Stimulated activated memory B cell treated with anti-CD40 and anti-IgM and Interleukin-4, amounts not matched to agents 10 μg/mL and 1 μg/mL and 100 μg/mL, for 72 hours (primary cell): Measurements from ENCODE around the gene FAM78B.

Source experiments
- ATAC-seq: fragments of 150-1000 bp; cut with Tn5 transposase; 2 replicates; pipeline ENCODE4 v1.10.0; 2021
- H3K27ac Mint-ChIP-seq: one replicate; pipeline ENCODE4 v1.8.0; 2022; ENCODE audit warnings: mild to moderate bottlenecking, mixed read lengths
- H3K27me3 Mint-ChIP-seq: one replicate; pipeline ENCODE4 v1.8.0; 2022; ENCODE audit warnings: mixed read lengths
- H3K36me3 Mint-ChIP-seq: one replicate; pipeline ENCODE4 v1.8.0; 2022; ENCODE audit warnings: mixed read lengths
- H3K4me1 Mint-ChIP-seq: one replicate; pipeline ENCODE4 v1.8.0; 2022; ENCODE audit warnings: mixed read lengths
- H3K4me3 Mint-ChIP-seq: one replicate; pipeline ENCODE4 v1.8.0; 2022; ENCODE audit warnings: mild to moderate bottlenecking, moderate library complexity, mixed read lengths
- H3K9me3 Mint-ChIP-seq: one replicate; pipeline ENCODE4 v1.8.0; 2022; ENCODE audit warnings: mixed read lengths

The FAM78B gene

GRCh38 chr1:166166698-166167571 lies at the start of gene FAM78B:
TSS of gene FAM78B (minus strand) at chr1:166167001. CDS start at chr1:166166248, 753 bp downstream.
- peak; percentile 90 for ATAC-seq
- Mint-ChIP-seq H3K27me3 (peaks cover 28% of the 10 kb centered on the region), H3K4me3 (peak within 1 kb of the TSS; percentile 84), H3K36me3 (no peaks in the 10 kb centered on the region), H3K4me1 (peaks cover 30% of the 10 kb centered on the region), H3K27ac (peak within 1 kb of the TSS; percentile 48), H3K9me3 (no peaks in the 10 kb centered on the region)

GRCh38 chr1:166202546-166202945 lies 35.7 kb upstream of the FAM78B start:
- Mint-ChIP-seq H3K36me3 (no peaks in the 10 kb centered on the region), H3K4me3 (no peak overlapping the region), H3K27ac (no peak overlapping the region), H3K27me3 (peaks cover 22% of the 10 kb centered on the region), H3K4me1 (no peaks in the 10 kb centered on the region), H3K9me3 (no peaks in the 10 kb centered on the region)
- ATAC-seq, result no peak

GRCh38 chr1:166200743-166201142 lies 33.9 kb upstream of the FAM78B start:
- H3K36me3 Mint-ChIP-seq, result no peaks in the 10 kb centered on the region
- H3K9me3 Mint-ChIP-seq, result no peaks in the 10 kb centered on the region
- ATAC-seq, result no peak
- peaks cover 10% of the 10 kb centered on the region for H3K27me3 Mint-ChIP-seq
- no peaks in the 10 kb centered on the region for H3K4me1 Mint-ChIP-seq
- no peak overlapping the region for H3K4me3 Mint-ChIP-seq
- H3K27ac Mint-ChIP-seq, result no peak overlapping the region

GRCh38 chr1:166197597-166197996 lies 30.8 kb upstream of the FAM78B start:
- Mint-ChIP-seq H3K27me3 (peaks cover 10% of the 10 kb centered on the region), H3K4me1 (no peaks in the 10 kb centered on the region), H3K9me3 (no peaks in the 10 kb centered on the region), H3K36me3 (no peaks in the 10 kb centered on the region), H3K4me3 (no peak overlapping the region), H3K27ac (no peak overlapping the region)
- ATAC-seq, result no peak

- H3K27ac Mint-ChIP-seq, result no peak overlapping the region
- H3K4me1 Mint-ChIP-seq, result no peaks in the 10 kb centered on the region
- ATAC-seq, result no peak
- no peaks in the 10 kb centered on the region for H3K36me3 Mint-ChIP-seq
- H3K27me3 Mint-ChIP-seq, result peaks cover 14% of the 10 kb centered on the region
- H3K4me3 Mint-ChIP-seq, result no peak overlapping the region
- no peaks in the 10 kb centered on the region for H3K9me3 Mint-ChIP-seq
Measured at GRCh38 chr1:166197141-166197540, 30.3 kb upstream of the FAM78B start.

GRCh38 chr1:166193057-166193698 lies 26.4 kb upstream of the FAM78B start:
- no peak for ATAC-seq
- Mint-ChIP-seq H3K27me3 (peaks cover 14% of the 10 kb centered on the region), H3K27ac (no peak overlapping the region), H3K4me1 (no peaks in the 10 kb centered on the region), H3K36me3 (no peaks in the 10 kb centered on the region), H3K4me3 (no peak overlapping the region), H3K9me3 (no peaks in the 10 kb centered on the region)

GRCh38 chr1:166190400-166190799 lies 23.6 kb upstream of the FAM78B start:
- H3K4me1 Mint-ChIP-seq, result no peaks in the 10 kb centered on the region
- no peaks in the 10 kb centered on the region for H3K9me3 Mint-ChIP-seq
- ATAC-seq, result no peak
- no peak overlapping the region for H3K27ac Mint-ChIP-seq
- no peak overlapping the region for H3K4me3 Mint-ChIP-seq
- H3K36me3 Mint-ChIP-seq, result no peaks in the 10 kb centered on the region
- H3K27me3 Mint-ChIP-seq, result peaks cover 21% of the 10 kb centered on the region

GRCh38 chr1:166189126-166189525 lies 22.3 kb upstream of the FAM78B start:
- Mint-ChIP-seq H3K36me3 (no peaks in the 10 kb centered on the region), H3K4me1 (no peaks in the 10 kb centered on the region), H3K4me3 (no peak overlapping the region), H3K27ac (no peak overlapping the region), H3K9me3 (no peaks in the 10 kb centered on the region), H3K27me3 (peaks cover 22% of the 10 kb centered on the region)
- ATAC-seq, result no peak

GRCh38 chr1:166185526-166185925 lies 18.7 kb upstream of the FAM78B start:
- Mint-ChIP-seq H3K27me3 (peaks cover 20% of the 10 kb centered on the region), H3K4me1 (no peaks in the 10 kb centered on the region), H3K4me3 (no peak overlapping the region), H3K27ac (no peak overlapping the region), H3K9me3 (no peaks in the 10 kb centered on the region), H3K36me3 (no peaks in the 10 kb centered on the region)
- no peak for ATAC-seq

GRCh38 chr1:166184897-166185296 lies 18.1 kb upstream of the FAM78B start:
- Mint-ChIP-seq H3K4me3 (no peak overlapping the region), H3K27ac (no peak overlapping the region), H3K27me3 (peaks cover 20% of the 10 kb centered on the region), H3K4me1 (no peaks in the 10 kb centered on the region), H3K9me3 (no peaks in the 10 kb centered on the region), H3K36me3 (no peaks in the 10 kb centered on the region)
- no peak for ATAC-seq

GRCh38 chr1:166184012-166184411 lies 17.2 kb upstream of the FAM78B start:
- Mint-ChIP-seq H3K4me1 (no peaks in the 10 kb centered on the region), H3K4me3 (no peak overlapping the region), H3K36me3 (no peaks in the 10 kb centered on the region), H3K27ac (no peak overlapping the region), H3K9me3 (no peaks in the 10 kb centered on the region), H3K27me3 (peaks cover 21% of the 10 kb centered on the region)
- no peak for ATAC-seq

GRCh38 chr1:166182281-166182680 lies 15.5 kb upstream of the FAM78B start:
- Mint-ChIP-seq H3K4me1 (no peaks in the 10 kb centered on the region), H3K36me3 (no peaks in the 10 kb centered on the region), H3K27ac (no peak overlapping the region), H3K27me3 (peaks cover 38% of the 10 kb centered on the region), H3K4me3 (no peak overlapping the region), H3K9me3 (no peaks in the 10 kb centered on the region)
- no peak for ATAC-seq

- Mint-ChIP-seq H3K36me3 (no peaks in the 10 kb centered on the region), H3K9me3 (no peaks in the 10 kb centered on the region), H3K27me3 (peaks cover 19% of the 10 kb centered on the region), H3K4me1 (no peaks in the 10 kb centered on the region), H3K4me3 (no peak overlapping the region), H3K27ac (no peak overlapping the region)
- no peak for ATAC-seq
Measured at GRCh38 chr1:166176416-166176815, 9.6 kb upstream of the FAM78B start.

GRCh38 chr1:166175032-166175431 lies 8.2 kb upstream of the FAM78B start:
- Mint-ChIP-seq H3K9me3 (no peaks in the 10 kb centered on the region), H3K4me3 (no peak overlapping the region), H3K36me3 (no peaks in the 10 kb centered on the region), H3K27me3 (peaks cover 19% of the 10 kb centered on the region), H3K27ac (no peak overlapping the region), H3K4me1 (peaks cover 4% of the 10 kb centered on the region)
- ATAC-seq, result no peak

- Mint-ChIP-seq H3K9me3 (no peaks in the 10 kb centered on the region), H3K27me3 (peaks cover 19% of the 10 kb centered on the region), H3K4me3 (no peak overlapping the region), H3K27ac (no peak overlapping the region), H3K36me3 (no peaks in the 10 kb centered on the region), H3K4me1 (peaks cover 6% of the 10 kb centered on the region)
- no peak for ATAC-seq
Measured at GRCh38 chr1:166174108-166174507, 7.3 kb upstream of the FAM78B start.

GRCh38 chr1:166172106-166172505 lies 5.3 kb upstream of the FAM78B start:
- ATAC-seq, result no peak
- Mint-ChIP-seq H3K4me1 (peaks cover 15% of the 10 kb centered on the region), H3K27ac (no peak overlapping the region), H3K27me3 (peaks cover under 1% of the 10 kb centered on the region), H3K36me3 (no peaks in the 10 kb centered on the region), H3K9me3 (no peaks in the 10 kb centered on the region), H3K4me3 (no peak overlapping the region)
